GM21526 (cell line): Measurements from ENCODE around the gene LCE1E.

Experiments
- ATAC-seq: cut with Tn5 transposase; IDR thresholded peaks from one replicate; pipeline ENCODE4 v1.9.1; 2021; ENCODE audit warnings: moderate library complexity; ENCODE audit not compliant: unreplicated experiment, low FRiP score

The LCE1E gene

DNA sequence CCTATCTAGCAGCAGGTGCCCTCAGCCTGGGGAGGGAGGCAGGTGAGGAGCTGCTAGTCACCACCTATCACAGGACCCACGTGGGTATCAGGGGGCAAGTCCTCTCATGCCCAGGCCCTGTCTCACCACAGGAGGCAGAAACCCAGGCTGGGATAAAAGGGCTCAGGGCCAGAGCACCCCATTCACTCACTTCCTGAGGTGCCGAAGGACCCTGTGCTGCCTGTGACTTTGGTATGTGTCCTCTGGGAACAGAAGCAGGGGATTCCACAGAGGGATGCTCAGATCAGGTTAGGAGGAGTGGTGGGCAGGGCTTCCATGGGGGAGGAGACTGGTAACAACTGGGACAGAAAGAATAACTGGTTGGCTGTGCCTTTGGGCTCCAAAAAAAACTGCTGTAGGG is at the start of gene LCE1E:
Gene LCE1E (plus strand): TSS at position 181 of the 400 bp plus-strand sequence. CDS start 1,043 bp downstream, outside the sequence.
- no peak for ATAC-seq

- ATAC-seq: no peak
Observed at GRCh38 chr1:152737997-152738396, 48.1 kb upstream of the LCE1E start.

- ATAC-seq: no peak
Observed at GRCh38 chr1:152739841-152740240, 46.2 kb upstream of the LCE1E start.

- ATAC-seq: no peak
Observed at GRCh38 chr1:152741656-152742055, 44.4 kb upstream of the LCE1E start.

DNA sequence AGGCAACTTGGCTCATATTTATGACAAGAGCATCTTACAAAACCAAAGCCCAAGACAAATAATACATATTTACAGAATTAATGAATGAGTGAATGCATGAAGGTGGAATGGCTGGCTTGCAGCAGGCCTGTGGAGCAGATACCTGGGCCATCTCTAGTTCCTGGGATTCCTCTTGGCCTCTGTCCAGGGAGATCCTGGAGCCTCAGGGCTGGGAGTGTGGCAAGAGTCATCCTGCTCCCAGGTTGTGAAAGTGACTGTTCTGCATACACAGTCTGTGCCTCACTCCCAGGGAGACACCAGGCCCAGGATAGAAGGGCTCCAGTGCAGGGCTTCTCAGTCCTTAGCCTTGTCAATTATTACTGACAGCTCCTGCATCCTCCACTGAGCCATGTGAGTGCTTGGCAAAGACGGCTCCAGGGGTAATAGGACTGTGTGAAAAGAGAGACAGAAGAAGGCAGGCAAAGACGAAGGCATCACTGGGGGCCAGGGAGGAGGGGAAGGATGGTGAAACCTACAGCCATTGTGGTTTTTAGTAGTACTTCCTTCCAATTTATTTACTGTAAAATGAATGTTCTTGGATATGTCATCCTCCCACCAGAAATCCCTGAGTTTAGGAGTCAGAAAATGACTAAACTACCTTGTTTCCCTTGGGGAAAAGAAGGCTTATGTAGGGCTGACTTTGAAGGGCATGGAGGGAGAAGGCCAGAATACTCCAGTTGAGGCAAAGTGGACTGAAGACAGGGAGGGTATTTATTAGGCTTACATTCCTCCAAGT is 42.5 kb upstream of the LCE1E start:
- no peak for ATAC-seq

DNA sequence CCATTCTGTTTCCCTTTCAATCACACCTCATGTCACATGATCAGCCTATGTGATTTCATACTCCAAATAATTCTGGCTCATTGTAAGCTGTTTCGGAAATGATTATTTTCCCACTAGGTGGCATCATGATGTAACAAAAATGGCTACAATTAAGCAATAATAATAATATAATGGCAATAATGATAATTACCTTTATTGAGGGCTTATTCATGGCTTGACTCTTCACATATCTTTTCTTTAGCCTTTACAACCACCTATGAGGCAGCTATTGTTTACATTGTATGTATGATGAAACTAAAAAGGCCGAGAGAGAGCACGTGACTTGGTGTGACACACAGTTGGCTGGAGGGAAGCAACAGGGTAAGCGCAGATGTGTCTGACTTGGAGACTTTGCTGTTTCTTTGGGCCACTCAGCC is 40.8 kb upstream of the LCE1E start:
- ATAC-seq: no peak

DNA sequence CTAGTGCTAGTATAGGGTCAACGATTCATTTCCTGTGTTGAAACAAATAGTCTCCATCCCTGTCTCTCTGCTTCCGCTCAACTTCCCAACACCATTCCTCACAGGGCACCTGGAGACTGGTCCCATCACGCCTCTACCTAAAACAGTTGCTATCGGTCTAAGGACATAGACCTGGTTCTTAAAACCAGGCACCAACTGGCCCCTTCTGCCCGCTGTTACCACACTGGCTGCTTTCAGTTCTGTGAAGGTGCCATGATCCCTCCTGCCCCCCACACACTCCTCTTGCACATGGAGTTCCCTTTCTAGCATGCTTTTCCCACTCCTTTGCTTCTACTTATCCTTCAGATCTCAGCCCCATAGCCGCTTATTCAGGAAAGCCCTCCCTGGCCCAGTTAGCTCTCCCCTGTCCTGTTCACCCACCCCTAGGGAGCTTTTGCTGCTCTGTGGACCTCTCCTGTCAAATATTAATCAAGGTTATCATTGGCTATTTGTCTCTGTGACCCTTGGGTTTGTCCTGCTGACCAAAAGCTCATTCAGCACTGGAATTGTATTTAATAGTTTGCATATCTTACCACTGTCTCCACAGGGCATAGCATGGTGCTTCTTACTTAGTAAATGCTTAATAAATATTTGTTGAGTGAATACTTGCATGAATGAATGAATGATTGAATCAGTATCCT is 40.2 kb upstream of the LCE1E start:
- ATAC-seq: no peak

DNA sequence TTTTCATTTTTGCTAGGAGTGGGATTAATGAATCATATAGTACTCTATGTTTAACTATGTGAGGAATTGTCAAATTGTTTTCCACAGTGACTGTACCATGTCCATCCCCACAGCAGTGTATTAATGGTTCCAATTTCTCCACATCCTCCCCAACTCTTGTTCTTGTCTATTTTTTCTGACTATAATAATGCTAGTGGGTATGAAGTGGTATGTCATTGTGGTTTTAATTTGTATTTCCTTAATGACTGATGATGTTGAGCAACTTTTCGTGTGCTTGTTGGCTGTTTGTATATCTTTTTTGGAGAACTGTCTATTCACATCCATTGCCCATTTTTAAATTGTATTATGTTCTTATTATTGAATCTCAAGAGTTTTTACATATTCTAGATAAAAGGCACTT is 38.2 kb upstream of the LCE1E start:
- ATAC-seq: no peak

- ATAC-seq: no peak
Observed at GRCh38 chr1:152752225-152752624, 33.8 kb upstream of the LCE1E start.

GRCh38 chr1:152753586-152753985 is 32.5 kb upstream of the LCE1E start:
- ATAC-seq: no peak

DNA sequence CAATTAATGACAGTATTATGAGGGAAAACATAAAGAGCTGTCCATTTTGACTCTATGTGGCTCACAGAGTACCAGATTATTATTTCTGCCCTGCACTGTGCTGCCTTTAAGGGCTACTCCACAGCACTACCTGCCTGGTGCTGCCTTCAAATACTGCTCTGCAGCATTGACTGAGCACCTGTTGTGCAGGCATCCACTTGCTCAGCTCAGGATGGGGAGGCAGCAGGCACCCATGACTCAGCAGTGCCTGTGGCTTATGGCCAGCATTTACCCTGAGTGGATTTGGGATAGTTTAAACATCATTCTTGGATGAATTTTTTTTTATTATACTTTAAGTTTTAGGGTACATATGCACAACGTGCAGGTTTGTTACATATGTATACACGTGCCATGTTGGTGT is 29.2 kb upstream of the LCE1E start:
- ATAC-seq: no peak

- ATAC-seq: no peak
Observed at GRCh38 chr1:152757747-152758146, 28.3 kb upstream of the LCE1E start, which contains the start of gene KPRP. TSS of gene KPRP (plus strand) at chr1:152758025. CDS start at chr1:152759589, 1,564 bp downstream.

DNA sequence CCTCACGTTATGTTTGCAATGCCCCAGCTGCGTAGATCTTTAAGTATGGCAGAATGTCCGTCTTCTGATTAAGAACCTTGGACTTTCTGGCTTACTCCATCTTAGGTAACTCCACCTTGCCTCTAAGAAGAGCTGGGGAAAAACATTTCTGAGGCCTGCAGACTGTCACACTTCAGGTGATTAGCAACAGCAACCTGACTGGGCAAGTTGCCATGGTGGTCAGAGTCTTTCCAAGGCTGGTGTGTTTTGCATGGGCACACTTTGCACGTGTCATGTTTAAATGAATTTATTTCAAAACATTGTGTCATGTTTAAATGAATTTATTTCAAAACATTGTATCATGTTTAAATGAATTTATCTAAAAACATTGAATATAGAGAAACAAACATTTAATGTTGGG is 27.4 kb upstream of the LCE1E start:
- ATAC-seq: no peak

DNA sequence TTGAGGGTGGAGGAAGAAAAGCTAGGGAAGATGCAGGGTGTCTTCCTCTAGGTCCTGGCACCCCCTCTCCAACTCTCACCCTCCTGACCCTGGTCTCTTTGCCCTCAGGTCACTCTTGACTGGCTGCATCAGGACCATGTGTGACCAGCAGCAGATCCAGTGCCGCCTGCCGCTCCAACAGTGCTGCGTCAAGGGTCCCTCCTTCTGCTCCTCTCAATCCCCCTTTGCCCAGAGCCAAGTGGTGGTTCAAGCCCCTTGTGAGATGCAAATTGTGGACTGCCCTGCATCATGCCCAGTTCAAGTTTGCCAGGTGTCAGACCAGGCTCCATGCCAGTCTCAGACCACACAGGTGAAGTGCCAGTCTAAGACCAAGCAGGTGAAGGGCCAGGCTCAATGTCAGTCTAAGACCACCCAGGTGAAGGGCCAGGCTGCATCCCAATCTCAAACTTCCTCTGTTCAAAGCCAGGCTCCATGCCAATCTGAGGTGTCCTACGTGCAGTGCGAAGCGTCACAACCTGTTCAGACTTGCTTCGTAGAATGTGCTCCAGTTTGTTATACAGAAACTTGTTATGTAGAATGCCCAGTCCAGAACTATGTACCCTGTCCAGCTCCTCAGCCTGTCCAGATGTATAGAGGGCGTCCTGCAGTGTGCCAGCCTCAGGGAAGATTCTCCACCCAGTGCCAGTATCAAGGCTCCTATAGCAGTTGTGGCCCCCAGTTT is 26.4 kb upstream of the LCE1E start:
- no peak for ATAC-seq

DNA sequence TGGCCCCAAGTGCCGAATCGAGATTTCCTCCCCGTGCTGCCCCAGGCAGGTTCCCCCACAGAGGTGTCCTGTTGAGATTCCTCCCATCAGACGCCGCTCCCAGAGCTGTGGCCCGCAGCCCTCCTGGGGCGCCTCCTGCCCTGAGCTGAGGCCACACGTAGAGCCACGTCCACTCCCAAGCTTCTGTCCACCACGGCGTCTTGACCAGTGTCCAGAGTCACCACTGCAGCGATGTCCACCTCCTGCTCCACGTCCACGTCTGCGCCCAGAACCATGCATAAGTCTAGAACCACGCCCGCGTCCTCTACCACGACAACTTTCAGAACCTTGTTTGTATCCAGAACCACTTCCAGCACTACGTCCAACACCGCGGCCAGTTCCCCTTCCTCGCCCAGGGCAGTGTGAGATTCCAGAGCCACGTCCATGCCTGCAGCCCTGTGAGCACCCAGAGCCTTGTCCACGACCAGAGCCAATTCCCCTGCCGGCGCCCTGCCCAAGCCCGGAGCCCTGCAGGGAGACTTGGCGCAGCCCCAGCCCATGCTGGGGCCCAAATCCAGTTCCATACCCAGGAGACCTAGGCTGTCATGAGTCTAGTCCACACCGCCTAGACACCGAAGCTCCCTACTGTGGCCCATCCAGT is 25.4 kb upstream of the LCE1E start:
- ATAC-seq: no peak

DNA sequence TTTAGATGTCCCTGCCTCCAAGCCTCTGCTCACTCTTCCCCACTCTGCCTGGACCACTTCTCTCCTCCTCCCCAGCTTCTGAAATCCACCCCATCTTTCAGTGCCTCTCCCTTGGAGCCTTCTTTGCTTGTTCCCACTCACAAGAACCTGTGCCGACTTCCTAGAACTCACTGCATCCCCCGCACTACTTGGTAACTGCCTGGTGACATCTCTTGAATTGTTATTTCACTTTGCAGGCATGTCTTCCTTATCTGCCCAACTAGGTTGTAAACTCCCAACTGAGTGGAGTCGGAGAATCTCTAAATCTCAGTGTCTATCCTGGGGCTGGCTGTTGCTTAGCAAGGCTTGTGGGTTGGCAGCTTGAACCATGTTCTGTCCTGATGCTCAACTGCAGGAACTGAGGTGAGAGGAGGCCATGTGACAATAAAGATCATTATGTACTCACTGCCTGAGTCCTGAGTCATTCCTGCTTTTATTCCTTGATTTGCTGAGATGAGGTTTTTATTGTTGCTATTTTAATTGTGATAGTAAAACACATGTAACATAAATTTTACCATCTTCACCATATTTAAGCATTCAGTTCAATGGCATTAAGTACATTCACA is 24.3 kb upstream of the LCE1E start:
- no peak for ATAC-seq

DNA sequence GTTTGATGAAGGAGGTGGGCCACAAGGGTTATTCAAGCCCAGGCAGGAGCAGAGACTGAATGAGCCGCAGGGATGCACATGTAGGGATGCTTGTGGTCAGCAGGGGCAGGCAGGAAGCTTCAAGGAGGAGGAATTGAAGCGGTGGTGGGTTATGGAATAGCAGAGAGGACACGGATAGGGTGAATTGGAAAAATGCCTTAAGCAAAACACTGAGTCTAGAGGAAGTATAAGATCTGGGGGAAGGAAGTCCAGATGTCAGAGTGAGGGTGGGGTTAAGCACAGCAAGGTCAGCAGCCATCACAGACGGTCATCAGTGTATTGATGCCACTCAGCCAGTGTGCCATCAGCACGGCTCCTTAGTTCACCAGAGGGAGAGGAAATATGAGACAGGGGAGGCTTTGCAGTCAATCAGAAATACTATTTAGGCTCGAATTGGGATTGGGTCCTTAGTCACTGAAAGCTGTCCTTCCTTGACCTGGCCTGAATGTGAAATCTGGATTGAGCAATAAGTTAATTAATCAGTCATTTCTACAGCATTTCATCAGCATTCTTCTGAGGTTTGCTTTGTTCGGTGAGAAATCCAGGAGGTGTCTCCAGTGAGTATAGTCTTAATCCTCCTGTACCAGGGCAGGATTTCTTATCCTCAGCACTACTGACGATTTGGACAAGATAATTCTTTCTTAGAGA is 17.1 kb upstream of the LCE1E start:
- no peak for ATAC-seq

GRCh38 chr1:152770411-152770810 is 15.6 kb upstream of the LCE1E start:
- no peak for ATAC-seq

DNA sequence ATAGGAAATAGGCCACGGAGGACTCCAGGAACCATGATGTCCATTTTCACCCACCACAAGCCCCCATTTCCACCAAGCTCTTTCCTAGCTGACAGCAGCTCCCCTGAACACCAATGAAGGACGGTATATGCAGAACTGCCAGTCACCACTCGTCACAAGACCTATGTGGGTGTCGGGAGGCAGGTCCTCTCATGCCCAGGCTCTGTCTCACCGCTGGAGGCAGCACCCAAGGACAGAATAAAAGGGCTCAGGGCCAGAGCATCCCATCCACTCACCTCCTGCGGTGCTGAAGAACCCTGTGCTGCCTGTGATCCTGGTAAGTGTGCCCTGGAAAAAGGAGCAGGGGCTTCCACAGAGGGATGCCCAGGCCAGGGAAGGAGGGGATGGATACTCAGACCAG is 11.2 kb upstream of the LCE1E start, which contains the start of gene LCE1F:
Gene LCE1F (plus strand): TSS at position 266 of the 400 bp plus-strand sequence. CDS start 1,232 bp downstream, outside the sequence.
- no peak for ATAC-seq

GRCh38 chr1:152776361-152776760 is 9.7 kb upstream of the LCE1E start:
- no peak for ATAC-seq
